ENCODE results near the gene CCDC137.

CCDC137 gene

GRCh38 chr17:81702934-81703746, 36.6 kb downstream of the CCDC137 start, which contains the start of gene MRPL12:
Gene MRPL12 (plus strand): TSS chr17:81703367. CDS start chr17:81703502, 135 bp downstream.
- DNase-seq (ENCODE audit: low spot score), result peak; percentile 90

DNA sequence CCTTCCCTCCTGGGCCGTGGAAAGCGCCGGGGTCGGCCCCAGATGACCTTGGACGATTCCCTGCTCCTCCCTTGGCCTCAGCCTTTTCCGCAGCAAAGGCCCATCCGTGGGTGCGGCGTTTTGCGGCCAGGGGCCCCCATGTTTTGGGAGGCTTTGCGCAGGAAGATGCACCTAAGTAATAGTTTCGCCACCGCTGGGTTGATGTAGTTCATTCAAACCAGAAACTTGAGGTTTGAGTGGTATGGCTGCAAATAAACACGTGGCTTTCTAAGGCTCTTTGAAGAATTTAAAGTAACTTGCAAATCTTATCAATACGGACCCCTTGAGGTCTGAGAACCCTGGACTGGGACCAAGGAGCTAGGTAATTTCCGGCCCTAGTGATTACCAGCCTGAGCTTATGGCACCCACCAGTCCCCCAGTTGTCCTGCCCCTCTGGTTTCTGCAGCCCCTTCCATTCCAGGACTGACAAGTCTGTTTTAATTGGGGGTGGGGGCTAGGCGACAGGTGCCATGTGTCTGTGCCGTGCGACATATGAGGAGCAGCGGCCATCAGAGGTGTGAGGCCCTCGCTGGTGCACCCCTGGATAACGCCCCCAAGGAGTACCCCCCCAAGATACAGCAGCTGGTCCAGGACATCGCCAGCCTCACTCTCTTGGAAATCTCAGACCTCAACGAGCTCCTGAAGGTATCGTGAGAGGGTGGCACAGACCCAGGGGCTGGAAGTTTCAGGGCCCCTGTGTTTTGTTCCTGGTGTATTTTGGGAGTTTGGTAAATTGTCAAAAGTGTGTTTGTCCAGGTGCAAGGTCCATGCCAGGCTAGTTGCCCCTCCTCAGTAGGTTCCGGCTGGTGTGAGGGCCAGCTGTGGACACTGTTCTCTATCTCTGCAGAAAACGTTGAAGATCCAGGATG, 37.5 kb downstream of the CCDC137 start:
- DNase-seq (ENCODE audit: low spot score), result peak; percentile 11

- no peak for DNase-seq (ENCODE audit: low spot score)
These were observed 39.1 kb downstream of the CCDC137 start for GRCh38 chr17:81705518-81706231.

DNA sequence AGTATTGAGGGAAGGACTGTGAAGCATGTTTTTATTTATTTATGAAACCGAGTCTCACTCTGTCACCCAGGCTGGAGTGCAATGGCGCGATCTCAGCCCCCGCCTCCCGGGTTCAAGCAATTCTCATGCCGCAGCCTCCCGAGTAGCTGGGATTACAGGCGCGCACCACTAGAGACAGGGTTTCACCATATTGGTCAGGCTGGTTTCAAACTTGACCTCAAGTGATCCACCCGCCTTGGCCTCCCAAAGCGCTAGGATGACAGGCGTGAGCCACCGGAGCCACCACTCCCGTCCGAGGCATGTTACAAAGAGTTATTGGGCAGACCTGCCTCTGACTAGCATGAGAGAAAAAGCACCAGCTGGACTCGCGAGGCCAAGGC, 39.7 kb downstream of the CCDC137 start:
- no peak for DNase-seq (ENCODE audit: low spot score)

GRCh38 chr17:81706757-81707624, 40.5 kb downstream of the CCDC137 start:
- DNase-seq (ENCODE audit: low spot score), result no peak

GRCh38 chr17:81707725-81708646, 41.4 kb downstream of the CCDC137 start:
- DNase-seq (ENCODE audit: low spot score), result no peak

DNA sequence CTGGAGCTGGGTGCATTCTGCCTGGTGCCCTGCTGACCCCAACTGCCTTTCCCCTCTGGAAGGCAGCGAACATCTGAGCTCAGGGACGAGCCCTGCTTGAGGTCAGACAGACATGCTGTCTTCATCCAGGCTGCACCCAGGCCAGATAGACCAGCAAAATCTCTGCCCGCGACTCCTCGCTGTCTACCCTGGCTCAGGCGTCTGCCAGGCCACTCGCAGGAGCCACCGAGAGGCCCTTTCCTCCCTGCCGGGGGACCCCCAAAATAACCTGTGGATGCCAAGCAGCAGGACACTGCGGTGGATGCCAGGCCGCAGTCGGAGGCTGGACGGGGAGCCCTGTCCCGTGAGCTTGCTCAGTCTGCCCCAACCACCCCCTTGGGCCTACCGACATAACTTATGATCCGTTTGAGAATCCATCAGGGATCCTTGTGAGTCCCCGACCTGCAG, 42.2 kb downstream of the CCDC137 start:
- no peak for DNase-seq (ENCODE audit: low spot score)

DNA sequence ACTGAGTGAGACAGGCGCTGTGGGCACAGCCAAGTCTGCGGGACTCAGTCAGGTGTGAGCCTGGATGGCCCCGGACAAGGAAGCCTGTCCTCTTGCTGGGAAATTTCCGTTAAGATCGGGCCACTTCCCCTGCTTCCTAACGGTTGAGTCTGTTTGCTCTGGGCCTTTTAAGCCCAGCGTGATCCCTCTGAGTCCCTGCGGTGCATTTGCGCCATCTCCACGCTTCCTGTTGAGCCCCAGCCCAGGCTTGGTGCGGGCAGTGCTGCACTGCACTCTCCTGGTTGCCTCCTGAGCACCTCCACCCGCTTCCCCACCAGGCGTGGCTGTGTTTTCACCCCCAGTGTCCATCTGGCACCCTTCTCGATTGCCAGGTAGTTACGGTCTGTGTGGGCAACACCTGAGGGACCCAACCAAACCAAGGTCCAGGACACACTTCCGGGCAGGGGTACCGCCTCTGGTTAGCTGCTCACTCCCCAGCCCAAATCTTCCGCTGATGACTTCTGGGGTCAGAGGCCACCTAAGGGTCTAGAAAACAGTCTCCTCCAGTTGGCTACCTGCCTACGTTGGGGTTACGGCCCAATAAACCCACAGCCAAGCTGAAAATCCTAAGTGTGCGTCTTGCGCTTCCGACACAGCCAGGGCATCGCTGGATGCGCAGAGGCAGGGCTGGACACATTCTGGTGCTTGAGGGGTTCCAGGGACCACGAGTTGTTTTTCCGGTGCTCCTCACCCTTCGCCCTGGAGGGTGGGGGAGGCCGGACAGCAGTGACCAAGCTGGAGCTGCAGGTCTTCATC, 44.2 kb downstream of the CCDC137 start:
- DNase-seq (ENCODE audit: low spot score), result no peak

DNA sequence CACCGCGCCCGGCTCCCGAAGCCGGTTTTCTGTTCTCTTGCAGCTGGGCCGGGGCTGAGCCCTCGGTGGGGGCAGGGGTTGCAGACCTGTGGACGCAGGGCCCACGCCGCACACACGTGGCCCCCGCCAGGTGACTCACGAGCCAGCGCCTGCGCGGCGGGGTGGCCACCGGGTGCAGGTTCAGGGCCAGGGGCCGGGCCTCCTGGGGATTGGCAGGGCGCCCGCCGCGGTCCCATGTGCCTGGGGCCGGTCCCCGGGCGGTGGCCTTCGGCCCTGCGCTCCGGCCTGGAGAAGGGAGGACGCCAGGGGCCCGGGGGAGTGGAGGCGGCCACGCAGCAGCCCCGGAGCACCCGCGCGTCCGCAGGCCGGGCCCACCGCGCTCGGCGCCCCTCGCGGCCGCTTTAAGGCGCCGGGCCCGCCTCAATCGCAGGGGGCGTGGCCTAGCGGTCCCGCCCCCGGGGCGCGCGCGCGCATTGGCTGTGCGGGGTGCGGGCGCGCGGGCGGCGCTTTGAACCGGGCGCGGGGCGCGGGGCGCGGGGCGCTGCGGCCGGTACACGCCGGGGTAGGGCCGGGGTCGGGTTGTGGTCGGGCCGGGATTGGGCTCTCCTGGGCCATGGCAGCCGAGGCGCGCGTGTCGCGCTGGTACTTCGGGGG, 45.4 kb downstream of the CCDC137 start, which contains the start of gene SLC25A10:
Gene SLC25A10, plus strand, starts transcription at position 471 of the 654 bp plus-strand sequence. Its CDS starts 143 bp downstream, at position 614.
- peak; percentile 75 for DNase-seq (ENCODE audit: low spot score)

GRCh38 chr17:81712468-81713003, 46.0 kb downstream of the CCDC137 start:
- no peak for DNase-seq (ENCODE audit: low spot score)

GRCh38 chr17:81713004-81713555, 46.5 kb downstream of the CCDC137 start:
- no peak for DNase-seq (ENCODE audit: low spot score)

DNA sequence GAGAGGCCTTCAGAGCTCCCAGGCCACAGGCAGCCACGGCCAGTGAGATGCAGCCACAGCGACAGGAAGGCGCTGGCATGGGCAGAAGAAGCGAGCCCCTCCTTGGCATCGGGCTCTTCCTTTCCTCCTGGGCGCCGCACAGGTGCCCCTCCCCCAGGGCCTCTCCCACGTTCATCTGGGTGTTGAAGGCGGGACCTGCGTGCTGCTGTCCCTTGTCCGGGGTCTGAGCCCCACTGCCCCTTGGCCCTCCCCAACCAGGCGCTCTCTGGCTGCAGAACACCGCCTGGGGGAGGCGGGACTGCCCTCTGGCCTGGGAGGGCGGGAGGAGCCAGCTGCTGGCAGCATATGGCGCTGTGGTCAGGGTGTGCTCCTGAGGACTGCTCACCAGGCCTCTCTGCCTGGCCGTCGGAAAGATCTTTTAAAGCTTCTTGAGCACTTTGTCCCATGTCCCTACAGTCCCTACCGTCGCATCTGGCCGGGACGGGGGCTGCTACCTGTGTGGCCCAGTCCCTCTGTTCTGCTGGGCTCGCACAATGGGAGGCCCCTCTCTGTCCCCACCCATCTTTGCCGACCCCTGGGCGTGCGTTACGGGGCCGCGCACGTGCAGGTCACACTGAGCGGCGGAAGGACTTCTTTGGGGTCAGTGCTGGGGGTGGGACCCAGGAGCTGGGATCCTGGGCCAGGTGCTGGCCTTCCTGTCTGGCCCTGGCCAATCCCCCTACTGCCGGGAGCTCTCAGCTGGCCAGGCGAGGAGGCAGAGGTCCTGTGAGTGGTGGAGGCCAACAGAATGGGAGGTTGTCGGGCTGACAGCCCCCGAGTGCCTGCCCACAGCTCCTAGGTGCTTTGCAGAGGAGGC, 47.2 kb downstream of the CCDC137 start:
- no peak for DNase-seq (ENCODE audit: low spot score)

- DNase-seq (ENCODE audit: low spot score), result no peak
These were observed 48.0 kb downstream of the CCDC137 start for GRCh38 chr17:81714412-81715106.

DNA sequence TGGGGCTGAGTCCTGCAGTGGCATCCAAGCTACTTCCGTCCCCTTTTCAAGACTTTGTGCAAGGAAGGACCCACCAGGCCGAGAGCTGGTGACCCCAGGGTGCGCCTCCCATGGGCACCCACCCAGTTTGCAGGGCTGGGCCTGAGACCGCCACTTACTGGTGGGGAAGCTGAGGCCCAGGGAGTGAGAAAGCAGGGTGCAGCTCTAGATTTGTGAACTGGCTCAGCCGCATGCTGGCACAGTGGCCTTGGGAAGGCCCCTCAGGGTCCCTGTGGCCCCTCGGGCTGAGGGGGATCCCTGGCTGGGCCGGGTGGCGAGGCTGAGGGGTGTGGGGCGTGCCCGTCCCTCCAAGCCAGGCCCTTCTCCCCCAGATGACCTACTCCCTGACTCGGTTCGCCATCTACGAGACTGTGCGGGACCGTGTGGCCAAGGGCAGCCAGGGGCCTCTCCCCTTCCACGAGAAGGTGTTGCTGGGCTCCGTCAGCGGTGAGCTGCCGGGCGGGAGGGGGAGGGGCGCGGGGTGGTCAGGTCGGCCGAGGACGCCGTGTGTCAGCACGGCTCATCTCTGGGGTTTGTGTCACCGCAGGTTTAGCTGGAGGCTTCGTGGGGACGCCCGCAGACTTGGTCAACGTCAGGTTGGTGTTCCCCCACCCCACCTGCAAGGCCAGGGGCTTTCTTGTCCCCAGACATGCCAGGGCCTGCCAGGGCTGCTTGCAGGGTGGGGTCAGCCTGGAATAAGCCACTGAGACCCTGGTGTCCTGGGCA, 48.8 kb downstream of the CCDC137 start:
- no peak for DNase-seq (ENCODE audit: low spot score)

DNA sequence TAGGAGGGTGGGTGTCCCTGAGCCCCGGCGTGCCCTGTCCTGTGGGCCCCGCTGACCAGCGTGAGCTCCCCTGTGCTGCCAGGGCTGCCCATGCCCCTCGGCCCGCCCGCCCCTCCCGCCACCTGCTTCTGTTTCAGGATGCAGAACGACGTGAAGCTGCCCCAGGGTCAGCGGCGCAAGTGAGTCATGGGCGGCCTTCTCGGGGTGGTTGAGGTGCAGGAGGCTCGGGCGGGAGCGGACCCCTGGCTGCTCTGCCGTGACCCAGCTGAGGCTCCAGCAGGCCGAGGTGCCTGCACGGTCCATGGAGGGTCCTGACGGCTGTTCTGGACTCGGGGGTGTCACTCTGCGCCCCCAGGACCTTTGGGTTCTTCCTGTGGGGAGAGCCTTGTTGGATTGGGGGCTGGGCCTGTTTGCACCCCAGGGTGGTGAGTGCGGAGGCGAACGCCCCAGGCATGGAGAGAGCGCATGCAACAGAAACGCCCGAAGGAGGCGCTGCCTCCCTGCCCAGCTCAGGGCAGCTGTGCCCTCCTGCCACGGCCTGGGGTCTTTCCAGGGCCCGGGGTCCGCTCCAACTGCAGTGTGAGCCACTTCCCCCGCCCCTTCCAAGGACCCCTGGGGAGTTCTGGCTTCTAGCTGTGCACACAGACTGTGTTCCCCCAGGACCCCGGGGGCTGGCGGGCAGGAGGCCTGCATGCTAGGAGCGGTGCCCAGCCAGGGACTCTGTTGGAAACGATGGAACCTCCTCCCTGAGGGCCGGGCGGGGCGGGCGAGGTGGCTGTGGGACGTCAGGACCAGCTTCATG, 49.5 kb downstream of the CCDC137 start:
- no peak for DNase-seq (ENCODE audit: low spot score)
